Breast epithelium (tissue), 4 donors: ENCODE measurements around the gene NAALADL1. TPM values are rescaled to one million over a fixed set of nuclear protein-coding genes. Genes with fewer than 3 reads are reported as not detected.
A peak's percentile ranks its signal among the peaks of the same experiment; 100 is the strongest.

Source experiments
- DNase-seq, 2 donors: peaks; one replicate each; pipeline ENCODE4 v3.0.0-alpha.2; 2019; ENCODE audit warnings: low spot score in 2 of 2
- H3K27ac ChIP-seq, 2 donors: fragments of 200-600 bp; sonication (generic) in 1 of 2; one replicate each; pipeline ENCODE4 v1.5.1; 2016 to 2019; ENCODE audit warnings: mild to moderate bottlenecking in 1 of 2
- H3K27me3 ChIP-seq, 2 donors: fragments of 200-600 bp; sonication (generic) in 1 of 2; one replicate each; pipeline versions ENCODE4 v1.5.1 to v1.6.0; 2017 to 2019; ENCODE audit warnings: control low read depth in 1 of 2, mild to moderate bottlenecking in 1 of 2
- H3K36me3 ChIP-seq: fragments of 200-600 bp; one replicate; pipeline ENCODE4 v1.5.1; 2019
- H3K4me1 ChIP-seq, 2 donors: fragments of 200-600 bp; sonication (generic); one replicate each; pipeline ENCODE4 v1.5.1; 2016 to 2019; ENCODE audit warnings: control low read depth in 1 of 2
- H3K4me3 ChIP-seq, 3 donors: fragments of 200-600 bp; sonication (generic); 1 replicate in 2 of 3; 2 replicates in 1 of 3; pipeline ENCODE4 v1.5.1; 2016 to 2019; ENCODE audit warnings: mild to moderate bottlenecking in 3 of 3, moderate library complexity in 2 of 3
- H3K9me3 ChIP-seq, 2 donors: fragments of 200-600 bp; sonication (generic) in 1 of 2; one replicate each; pipeline ENCODE4 v1.5.1; 2016 to 2019; ENCODE audit warnings: control low read depth in 1 of 2
- CTCF ChIP-seq, 3 donors: fragments of 450-650 bp; IDR thresholded peaks; one replicate each; pipeline ENCODE4 v1.5.1; 2016 to 2017; ENCODE audit warnings: antibody characterized with exemption in 3 of 3, mild to moderate bottlenecking in 3 of 3, moderate library complexity in 3 of 3
- POLR2A ChIP-seq: fragments of 450-650 bp; IDR thresholded peaks from one replicate; pipeline ENCODE4 v1.6.1; 2016; ENCODE audit warnings: antibody characterized with exemption, mild to moderate bottlenecking, moderate library complexity
- POLR2AphosphoS5 ChIP-seq, 3 donors: sonication (generic); formaldehyde crosslinking; IDR thresholded peaks; one replicate each; pipeline ENCODE4 v1.6.1; 2017; ENCODE audit warnings: antibody characterized with exemption in 3 of 3
- intact Hi-C: fragments of 100-400 bp; cut with DNase I; formaldehyde crosslinking; loops from one replicate; pipeline ENCODE4 v1.15.1; 2023; ENCODE audit warnings: low total_unique reads
- total RNA-seq, 3 donors: library from RNA; depleted of rRNA; stranded (reverse); fragments of >200 nt; gene quantifications; one replicate each; pipeline ENCODE4 v1.1.0, GENCODE V29; 2016

The NAALADL1 gene
- total RNA-seq, 3 donors from 2014 or later: 15.5 to 28.8 (median 19.2) TPM

GRCh38 chr11:65078786-65079342, 20.5 kb upstream of the NAALADL1 start:
- intact Hi-C loops: no loop called here
- H3K27ac ChIP-seq: no peak overlapping the region

GRCh38 chr11:65078151-65078550, 19.8 kb upstream of the NAALADL1 start:
- no peak for DNase-seq
- Histone ChIP-seq H3K4me3 (no peak overlapping the region), H3K27ac (no peak overlapping the region), H3K9me3 (no peaks in the 10 kb centered on the region), H3K4me1 (no peaks in the 10 kb centered on the region), H3K36me3 (no peaks in the 10 kb centered on the region), H3K27me3 (no peaks in the 10 kb centered on the region)
- TF ChIP-seq CTCF (IDR thresholded peaks at IDR 0.05) (peak; percentile 46 to 62 (median 53)), POLR2A (no peak)
- intact Hi-C loops: no loop called here

More at GRCh38 chr11:65078786-65079342, 20.5 kb upstream of the NAALADL1 start:
- H3K27me3 ChIP-seq: no peaks in the 10 kb centered on the region
- H3K9me3 ChIP-seq: no peaks in the 10 kb centered on the region
- no peak overlapping the region for H3K4me3 ChIP-seq
- H3K4me1 ChIP-seq: no peaks in the 10 kb centered on the region
- DNase-seq: no peak
- no peaks in the 10 kb centered on the region for H3K36me3 ChIP-seq
- TF ChIP-seq POLR2AphosphoS5 (IDR thresholded peaks at IDR 0.05) (no peak), CTCF (IDR thresholded peaks at IDR 0.05) (no peak), POLR2A (no peak)

GRCh38 chr11:65077451-65077850, 19.1 kb upstream of the NAALADL1 start:
- no peak for TF ChIP-seq POLR2AphosphoS5 (IDR thresholded peaks at IDR 0.05)
- TF ChIP-seq POLR2A: no peak
- TF ChIP-seq CTCF (IDR thresholded peaks at IDR 0.05): no peak
- intact Hi-C loops: no loop called here
- Histone ChIP-seq H3K27ac (no peak overlapping the region), H3K4me1 (no peaks in the 10 kb centered on the region), H3K9me3 (no peaks in the 10 kb centered on the region), H3K27me3 (no peaks in the 10 kb centered on the region), H3K36me3 (no peaks in the 10 kb centered on the region), H3K4me3 (no peak overlapping the region)
- no peak for DNase-seq

GRCh38 chr11:65072631-65072966, 14.2 kb upstream of the NAALADL1 start:
- Histone ChIP-seq H3K4me3 (no peak overlapping the region), H3K4me1 (no peaks in the 10 kb centered on the region), H3K27ac (no peak overlapping the region), H3K27me3 (no peaks in the 10 kb centered on the region), H3K36me3 (no peaks in the 10 kb centered on the region), H3K9me3 (no peaks in the 10 kb centered on the region)
- TF ChIP-seq POLR2A (no peak), CTCF (IDR thresholded peaks at IDR 0.05) (no peak), POLR2AphosphoS5 (IDR thresholded peaks at IDR 0.05) (no peak)
- no peak for DNase-seq
- intact Hi-C loops: no loop called here

- no peak overlapping the region for H3K4me3 ChIP-seq
- no peak for DNase-seq
- H3K27ac ChIP-seq: no peak overlapping the region
- H3K9me3 ChIP-seq: no peaks in the 10 kb centered on the region
- no peaks in the 10 kb centered on the region for H3K4me1 ChIP-seq
- TF ChIP-seq POLR2AphosphoS5 (IDR thresholded peaks at IDR 0.05): no peak
- no peak for TF ChIP-seq POLR2A
- TF ChIP-seq CTCF (IDR thresholded peaks at IDR 0.05): no peak
- H3K36me3 ChIP-seq: no peaks in the 10 kb centered on the region
- intact Hi-C loops: no loop called here
- H3K27me3 ChIP-seq: no peaks in the 10 kb centered on the region
Measured at GRCh38 chr11:65071907-65072630, 13.7 kb upstream of the NAALADL1 start.
